Neural cell (in vitro differentiated cells): Measurements from ENCODE around the gene ZNF678.

Experiments
- CTCF ChIP-seq: fragments of 450-650 bp; IDR thresholded peaks from 2 replicates; pipeline ENCODE4 v1.5.1; 2014; ENCODE audit warnings: antibody characterized with exemption, mild to moderate bottlenecking, moderate library complexity; ENCODE audit not compliant: poor library complexity, severe bottlenecking
- EZH2 ChIP-seq: fragments of 200-600, 300-800 bp; shearing (Covaris generic), sonication (generic); IDR thresholded peaks from 2 replicates; pipeline ENCODE4 v1.6.1; 2014; ENCODE audit warnings: antibody characterized with exemption, low read length, borderline replicate concordance, mild to moderate bottlenecking; ENCODE audit not compliant: insufficient read depth, poor library complexity, severe bottlenecking
- POLR2AphosphoS5 ChIP-seq: IDR thresholded peaks from 2 replicates; pipeline ENCODE4 v1.6.1; 2012
- RAD21 ChIP-seq: fragments of 450-650 bp; conservative IDR thresholded peaks from 2 replicates; pipeline ENCODE4 v1.6.1; 2014; ENCODE audit warnings: antibody characterized with exemption, mild to moderate bottlenecking, moderate library complexity
- SMC3 ChIP-seq: fragments of 450-650 bp; conservative IDR thresholded peaks from 2 replicates; pipeline ENCODE4 v1.6.1; 2014; ENCODE audit warnings: antibody characterized with exemption, mild to moderate bottlenecking, moderate library complexity; ENCODE audit not compliant: poor library complexity
- TAF1 ChIP-seq: IDR thresholded peaks from 2 replicates; pipeline ENCODE4 v1.6.1; 2012; ENCODE audit warnings: low read depth

DNA sequence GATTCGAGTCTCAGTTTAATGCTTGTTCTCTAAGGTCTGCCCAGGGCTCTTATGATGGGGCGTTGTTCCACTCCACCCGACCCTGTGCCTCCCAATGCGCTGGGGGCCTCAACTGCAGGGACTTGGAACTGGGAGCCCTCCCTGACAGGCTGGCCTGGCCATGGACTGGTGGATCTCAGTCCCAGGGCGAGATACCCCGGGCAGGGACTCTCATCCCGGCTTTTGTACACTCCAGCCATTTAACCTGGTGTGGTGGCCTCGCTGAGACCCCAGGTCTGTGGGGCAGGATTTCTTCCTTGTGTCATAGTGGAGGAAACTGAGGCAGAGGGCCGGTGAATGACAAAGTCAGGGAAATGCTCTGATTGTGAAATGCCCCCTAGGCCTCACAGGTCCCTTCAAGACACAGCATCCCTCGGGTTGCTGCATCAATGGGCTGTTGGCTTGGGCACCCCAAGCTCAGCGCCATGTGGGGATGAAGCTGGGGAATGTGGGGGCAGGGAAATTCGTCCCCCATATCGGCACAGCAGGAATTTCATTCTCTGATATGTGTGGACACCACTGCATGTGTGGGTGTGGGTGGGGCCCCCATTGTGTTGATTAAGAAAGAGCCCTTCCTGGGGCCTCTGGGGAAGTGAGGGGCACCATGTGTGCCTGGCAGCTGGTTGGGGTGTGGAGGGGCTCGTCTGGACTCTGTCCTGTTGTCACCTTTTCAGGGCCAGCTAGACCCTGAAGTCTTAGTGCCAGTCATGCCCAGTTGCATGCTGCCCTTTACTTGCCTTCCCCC lies 19.9 kb upstream of the ZNF678 start:
- no peak for TF ChIP-seq POLR2AphosphoS5
- no peak for TF ChIP-seq CTCF
- no peak for TF ChIP-seq SMC3
- no peak for TF ChIP-seq EZH2
- no peak for TF ChIP-seq TAF1
- no peak for TF ChIP-seq RAD21
